Stimulated activated CD4-positive, alpha-beta T cell treated with anti-CD3 and anti-CD28 coated beads, TNF-alpha, amount 100 ng/mL, for 1 hour (primary cell): ENCODE data around the gene ARPP19.
A peak's percentile ranks its signal among the peaks of the same experiment; 100 is the strongest.
"Not testable (repeated sequence)": the region's sequence is repeated elsewhere in the genome, so short reads cannot be mapped to it uniquely, and the experiment has no call there.

ENCODE experiments used
- DNase-seq, 3 donors: peaks; one replicate each; pipeline ENCODE4 v3.0.0-alpha.2; 2020; ENCODE audit warnings: low read depth in 3 of 3, low spot score in 1 of 3

The ARPP19 gene

DNA sequence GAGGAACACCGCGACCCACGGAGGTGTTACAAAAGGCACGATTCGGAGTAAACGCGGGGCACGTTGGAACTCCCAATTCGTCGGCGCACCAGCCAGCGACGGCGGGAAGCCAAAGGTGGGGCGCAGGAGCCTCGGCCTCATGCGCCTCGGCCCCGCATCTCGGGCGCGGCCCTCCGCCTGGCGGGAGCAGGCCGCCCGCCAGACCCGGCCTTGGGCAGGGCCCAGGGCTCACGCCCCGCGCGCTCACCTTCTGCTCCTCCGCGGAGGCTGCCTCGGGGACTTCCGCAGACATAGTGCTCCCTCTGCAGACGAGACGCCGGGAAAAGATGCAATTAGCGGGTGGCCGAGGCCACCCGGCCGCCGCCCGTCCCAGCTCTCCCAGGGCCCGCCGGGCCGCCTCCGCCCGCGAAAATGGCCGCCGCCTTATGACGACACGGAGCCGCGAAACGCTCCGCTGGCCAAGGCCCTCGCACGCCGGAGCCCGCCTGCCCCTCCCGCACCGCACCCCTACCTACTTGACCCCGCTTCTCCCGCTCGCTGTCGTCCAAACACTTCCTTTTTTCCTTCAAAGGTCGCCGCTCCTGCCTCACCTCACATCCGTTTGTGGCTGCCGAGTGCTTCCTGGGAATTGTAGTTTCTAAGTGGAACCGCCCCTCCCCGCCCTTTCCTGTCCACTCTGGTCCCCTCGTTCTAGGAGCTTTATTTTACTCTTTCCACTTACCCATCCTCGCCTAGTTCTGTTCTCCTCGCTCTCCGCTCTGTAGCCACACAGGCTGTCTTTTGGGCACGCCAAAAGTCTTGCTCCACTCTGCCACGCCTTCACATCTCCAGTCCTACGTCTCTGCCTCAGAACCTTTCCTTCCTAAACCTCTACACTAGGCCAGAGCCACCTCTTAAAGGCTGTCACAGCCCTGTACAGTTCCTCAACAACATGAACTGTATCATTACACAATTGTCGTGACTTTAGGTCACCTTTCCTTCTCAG, at the start of gene ARPP19:
Gene ARPP19, minus strand, starts transcription at position 430 of the 985 bp plus-strand sequence. Its CDS starts 138 bp downstream, at position 292.
- DNase-seq, result peak; percentile 25 to 53 (median 51)

DNA sequence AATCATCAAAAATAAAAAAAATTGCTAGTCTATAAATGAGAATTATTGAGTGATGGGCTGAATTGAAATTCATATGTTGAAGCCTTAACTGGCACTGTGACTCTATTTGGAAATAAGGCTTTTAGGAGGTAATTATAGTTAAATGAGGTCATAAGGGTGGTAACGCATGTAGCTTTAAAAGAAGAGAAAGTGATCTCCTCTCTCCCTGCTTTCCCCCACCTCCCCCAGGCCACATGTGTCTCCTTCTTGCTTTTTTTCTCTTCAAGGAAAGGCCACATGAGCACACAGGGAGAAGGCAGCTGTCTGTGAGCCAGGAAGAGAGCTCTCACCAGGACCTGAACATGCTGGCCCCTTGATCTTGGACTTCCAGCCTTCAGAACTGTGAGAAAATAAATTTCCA, 48.2 kb upstream of the ARPP19 start:
- DNase-seq, result no peak

DNA sequence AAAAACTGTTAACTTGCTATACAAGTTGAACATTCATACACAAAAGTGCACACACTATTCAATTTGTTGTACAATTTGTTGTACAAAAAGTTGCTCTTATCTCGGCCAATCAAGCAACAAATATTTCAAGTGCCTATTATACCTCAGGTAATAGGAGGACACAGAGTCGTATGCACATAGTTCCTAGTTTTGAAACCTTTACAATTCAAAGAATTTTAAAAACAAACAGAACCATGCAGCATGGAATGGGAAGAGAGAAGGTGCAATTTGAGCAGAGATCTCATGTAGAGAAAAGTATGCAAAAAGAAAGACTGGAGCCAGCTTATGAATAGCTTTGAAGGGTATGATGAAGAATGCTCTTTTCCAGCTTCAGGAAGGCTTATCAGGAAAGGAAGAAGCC, 46.5 kb upstream of the ARPP19 start:
- DNase-seq, result no peak

- no peak for DNase-seq
These were observed 40.8 kb upstream of the ARPP19 start for GRCh38 chr15:52609593-52609992.

- DNase-seq, result no peak
These were observed 15.6 kb upstream of the ARPP19 start for GRCh38 chr15:52584414-52584813.

GRCh38 chr15:52579852-52580251, 11.0 kb upstream of the ARPP19 start:
- DNase-seq, result no peak

- no peak for DNase-seq
These were observed 7.9 kb upstream of the ARPP19 start for GRCh38 chr15:52576692-52577091.

DNA sequence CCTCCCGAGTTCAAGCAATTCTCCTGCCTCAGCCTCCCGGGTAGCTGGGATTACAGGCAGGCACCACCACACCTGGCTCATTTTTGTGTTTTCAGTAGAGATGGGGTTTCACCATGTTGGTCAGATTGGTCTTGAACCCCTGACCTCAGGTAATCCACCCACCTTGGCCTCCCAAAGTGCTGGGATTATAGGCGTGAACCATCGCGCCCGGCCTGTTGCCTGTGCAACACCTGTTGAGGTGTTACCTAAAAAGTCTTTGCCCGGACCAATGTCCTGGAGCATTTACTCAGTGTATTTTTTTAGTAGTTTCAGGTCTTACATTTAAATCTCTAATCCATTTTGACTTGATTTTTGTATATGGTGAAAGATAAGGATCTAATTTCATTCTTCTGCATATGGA, 6.7 kb upstream of the ARPP19 start:
- DNase-seq, result not testable (repeated sequence)

DNA sequence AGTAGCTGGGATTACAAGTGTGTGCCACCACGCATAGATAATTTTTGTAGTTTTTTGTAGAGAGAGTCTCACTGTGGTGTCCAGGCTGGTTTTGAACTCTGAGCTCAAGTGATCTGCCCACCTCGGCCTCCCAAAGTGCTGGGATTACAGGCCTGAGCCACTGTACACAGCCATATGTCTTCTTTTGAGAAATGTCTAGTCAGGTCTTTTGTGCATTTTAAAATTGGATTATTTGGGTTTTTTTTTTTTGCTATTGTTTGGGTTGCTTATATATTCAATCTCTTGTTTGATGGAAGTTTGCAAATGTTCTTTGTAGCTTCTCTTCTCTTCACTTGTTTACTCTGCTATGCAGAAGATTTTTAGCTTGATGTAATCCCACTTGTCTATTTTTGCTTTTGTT, 6.2 kb upstream of the ARPP19 start:
- no peak for DNase-seq

DNA sequence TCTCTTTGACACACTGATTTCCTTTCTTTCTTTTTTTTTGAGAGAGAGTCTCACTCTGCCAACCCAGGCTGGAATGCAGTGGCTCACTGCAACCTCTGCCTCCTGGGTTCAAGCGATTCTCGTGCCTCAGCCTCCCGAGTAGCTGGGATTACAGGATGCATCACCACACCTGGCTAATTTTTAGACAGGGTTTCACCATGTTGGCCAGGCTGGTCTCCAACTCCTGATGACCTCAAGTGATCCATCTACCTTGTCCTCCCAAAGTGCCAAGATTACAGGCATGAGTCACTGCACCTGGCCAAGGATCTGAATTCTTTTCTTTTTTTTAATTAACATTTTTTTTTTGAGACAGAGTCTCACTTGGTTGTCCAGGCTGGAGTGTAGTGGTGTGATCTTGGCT, 5.8 kb upstream of the ARPP19 start:
- not testable (repeated sequence) for DNase-seq

GRCh38 chr15:52567871-52568600, 794 bp downstream of the ARPP19 start:
- DNase-seq, result peak in 1 of 3 donors; percentile 24

DNA sequence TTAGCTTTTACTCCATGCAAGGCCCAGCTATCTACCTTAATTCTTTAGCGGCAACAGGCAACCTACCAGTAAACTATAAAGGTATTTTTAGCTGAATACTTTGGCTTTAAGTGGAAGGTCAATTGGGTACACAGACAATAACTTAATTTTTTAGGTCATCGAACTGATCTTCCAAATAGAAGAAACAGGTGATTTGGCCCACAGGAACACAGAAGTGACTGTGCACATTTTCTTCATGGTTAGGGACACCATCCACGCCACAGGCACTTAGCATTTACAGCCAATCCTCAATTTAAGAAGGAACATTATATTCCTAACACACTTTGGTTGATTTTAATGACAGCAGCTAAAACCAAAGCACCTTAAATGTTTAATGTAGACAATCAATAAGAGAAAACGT, 1.9 kb downstream of the ARPP19 start:
- DNase-seq, result no peak

DNA sequence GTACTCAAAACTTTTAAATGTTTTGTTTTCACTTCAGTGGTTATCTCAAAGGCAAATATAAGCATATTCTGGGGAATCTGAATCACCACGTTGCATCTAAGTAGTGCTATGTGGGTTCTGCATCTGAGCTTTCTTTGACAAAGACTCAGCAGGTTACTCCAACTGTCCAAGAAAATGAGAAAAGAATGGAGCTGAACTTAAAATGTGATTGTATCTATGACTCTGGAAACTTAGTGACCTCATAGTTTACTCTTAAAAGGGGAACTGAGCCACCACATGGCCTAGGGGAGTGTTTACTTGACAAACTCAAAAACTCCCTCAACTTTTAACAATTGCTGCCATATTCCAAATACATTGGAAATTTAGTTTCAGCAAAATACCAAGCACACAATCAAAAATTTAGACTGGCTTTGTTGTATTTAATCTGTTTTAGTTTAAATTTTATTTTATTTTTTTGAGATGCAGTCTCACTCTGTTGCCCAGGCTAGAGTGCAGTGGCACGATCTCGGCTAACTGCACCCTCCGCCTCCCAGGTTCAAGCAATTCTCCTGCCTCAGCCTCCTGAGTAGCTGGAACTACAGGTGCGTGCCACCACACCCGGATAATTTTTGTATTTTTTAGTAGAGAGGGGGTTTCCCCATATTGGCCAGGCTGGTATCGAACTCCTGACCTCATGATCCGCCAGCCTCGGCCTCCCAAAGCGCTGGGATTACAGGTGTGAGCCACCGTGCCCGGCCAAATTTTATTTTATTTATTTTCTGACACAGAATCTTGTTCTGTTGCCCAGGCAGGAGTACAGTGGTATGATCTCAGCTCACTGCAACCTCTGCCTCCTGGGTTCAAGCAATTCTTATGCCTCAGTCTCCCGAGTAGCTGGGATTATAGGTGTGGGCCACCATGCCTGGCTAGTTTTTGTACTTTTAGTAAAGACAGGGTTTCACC, 3.1 kb downstream of the ARPP19 start:
- DNase-seq, result not testable (repeated sequence)

DNA sequence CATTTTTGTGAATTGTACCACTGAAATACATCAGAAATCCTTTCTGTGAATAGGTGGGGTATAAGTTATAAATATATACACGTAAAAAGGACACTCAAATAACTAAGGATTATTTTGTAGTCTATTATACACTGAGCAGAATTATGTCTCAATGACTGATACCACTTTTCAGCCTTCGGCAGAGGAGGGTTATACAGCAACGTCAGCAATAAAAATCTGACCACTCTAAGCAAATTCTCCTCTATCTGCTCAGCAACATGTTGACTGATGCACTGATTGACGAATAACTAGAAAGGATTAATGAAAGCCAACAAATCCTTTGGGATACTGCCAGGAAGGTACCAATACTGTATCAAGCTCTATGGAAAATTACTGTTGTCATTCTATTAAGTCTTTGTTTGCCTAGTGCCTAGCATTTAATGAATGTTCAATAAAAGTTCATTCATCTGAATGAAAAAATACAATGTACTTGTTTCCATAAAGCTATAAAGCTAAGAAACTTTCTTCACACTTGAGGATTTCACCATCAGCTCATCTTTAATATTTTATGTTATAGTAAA, 5.2 kb downstream of the ARPP19 start:
- DNase-seq, result no peak

GRCh38 chr15:52559575-52559974, 9.3 kb downstream of the ARPP19 start:
- DNase-seq, result no peak

DNA sequence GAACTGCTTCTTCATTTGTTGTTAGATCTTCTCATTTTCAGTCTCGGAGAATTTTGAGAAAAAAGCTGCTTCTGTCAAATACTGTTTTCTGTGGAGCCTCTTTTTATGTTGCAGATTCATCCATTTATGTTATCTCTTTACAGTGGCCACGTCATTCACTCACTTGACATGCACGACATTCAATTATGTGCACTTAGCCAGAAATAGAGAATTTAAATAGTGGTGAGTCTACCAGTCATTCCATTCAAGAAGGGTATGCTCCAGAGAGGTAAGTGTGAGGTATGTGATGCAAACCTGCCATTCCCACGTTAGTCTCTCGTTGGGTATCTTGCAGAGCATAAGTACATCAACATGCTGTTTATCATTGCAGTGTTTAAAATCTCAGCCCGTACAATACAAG, 9.8 kb downstream of the ARPP19 start:
- DNase-seq, result no peak

DNA sequence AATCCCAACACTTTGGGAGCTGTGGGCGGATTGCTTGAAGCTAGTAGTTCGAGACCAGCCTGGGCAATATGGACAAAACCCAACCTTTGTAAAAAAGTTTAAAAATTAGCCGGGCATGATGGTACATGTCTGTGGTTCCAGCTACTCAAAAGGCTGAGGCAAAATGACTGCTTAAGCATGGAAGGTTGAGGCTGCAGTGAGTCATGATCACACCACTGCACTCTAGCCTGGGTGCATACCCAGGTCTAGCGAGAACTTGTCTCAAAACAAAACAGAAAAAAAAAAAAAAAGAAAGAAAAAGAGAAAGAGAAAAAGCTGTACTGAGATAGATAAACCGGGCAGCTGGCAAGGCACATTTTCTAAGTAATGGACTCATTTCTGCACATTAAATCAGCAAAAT, 10.6 kb downstream of the ARPP19 start:
- no peak for DNase-seq

- no peak for DNase-seq
These were observed 11.6 kb downstream of the ARPP19 start for GRCh38 chr15:52557274-52557641.

DNA sequence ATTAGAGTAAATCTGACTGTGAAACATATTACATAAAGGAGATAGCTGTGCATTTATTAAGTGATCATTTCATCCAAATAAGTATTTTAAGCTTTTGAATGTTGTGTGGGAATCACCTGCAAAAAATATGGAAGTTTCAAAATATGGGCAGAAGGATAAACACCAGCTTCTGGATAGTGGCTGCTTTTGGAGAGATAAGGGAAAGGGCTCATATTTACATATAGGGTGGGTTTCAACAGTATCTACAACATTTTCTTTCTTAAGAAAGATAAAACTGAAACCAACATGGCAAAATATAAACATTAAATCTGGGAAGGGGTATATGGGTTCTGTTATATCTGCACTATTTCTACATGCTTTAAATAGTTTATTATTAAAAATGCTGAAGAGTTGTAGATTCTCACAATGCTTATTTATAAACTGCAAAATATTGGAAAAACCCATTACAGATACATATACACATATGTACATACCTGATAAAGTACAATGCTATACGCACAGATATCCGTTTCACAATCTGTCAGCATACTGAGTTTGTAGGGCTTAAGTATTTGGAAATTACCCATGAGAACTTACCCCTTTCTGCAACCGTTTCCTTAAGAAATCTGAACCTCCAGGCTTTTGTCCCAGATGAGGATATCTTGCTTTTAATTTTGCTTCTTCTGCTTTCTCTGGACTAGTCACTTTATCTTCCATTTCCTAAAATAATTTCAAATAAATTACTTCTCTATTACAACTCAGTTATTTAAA, 12.1 kb downstream of the ARPP19 start:
- no peak for DNase-seq

- no peak for DNase-seq
These were observed 16.5 kb downstream of the ARPP19 start for GRCh38 chr15:52552303-52552702.
